GM12872 (cell line): ENCODE measurements around the gene NGLY1.

ENCODE experiments used
- TF ChIP-seq, protein P1 (sequence below): IDR thresholded peaks from 3 replicates; pipeline ENCODE4 v1.5.1; 2011; ENCODE audit warnings: low read depth, mild to moderate bottlenecking, low read length, moderate library complexity; ENCODE audit not compliant: insufficient read depth

NGLY1 gene

DNA sequence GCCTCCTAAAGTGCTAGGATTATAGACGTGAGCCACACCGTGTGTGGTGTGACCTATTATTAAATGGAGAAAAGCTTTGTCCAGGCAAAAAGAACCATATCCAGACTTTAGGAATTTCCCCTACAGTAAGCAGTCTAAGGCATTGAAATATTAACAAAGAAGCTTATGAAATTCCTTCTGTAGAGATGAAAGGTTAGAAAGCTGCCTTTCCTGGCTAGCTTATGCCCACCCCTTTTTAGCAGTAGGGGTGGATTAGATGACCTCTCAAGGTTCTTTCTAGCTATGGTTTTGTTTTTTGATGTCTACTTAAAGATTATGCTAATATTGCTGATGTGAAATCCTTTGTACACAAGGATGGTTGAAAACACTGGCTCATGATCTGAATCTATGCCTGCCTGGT is 20.6 kb upstream of the NGLY1 start:
- TF ChIP-seq, protein P1, sequence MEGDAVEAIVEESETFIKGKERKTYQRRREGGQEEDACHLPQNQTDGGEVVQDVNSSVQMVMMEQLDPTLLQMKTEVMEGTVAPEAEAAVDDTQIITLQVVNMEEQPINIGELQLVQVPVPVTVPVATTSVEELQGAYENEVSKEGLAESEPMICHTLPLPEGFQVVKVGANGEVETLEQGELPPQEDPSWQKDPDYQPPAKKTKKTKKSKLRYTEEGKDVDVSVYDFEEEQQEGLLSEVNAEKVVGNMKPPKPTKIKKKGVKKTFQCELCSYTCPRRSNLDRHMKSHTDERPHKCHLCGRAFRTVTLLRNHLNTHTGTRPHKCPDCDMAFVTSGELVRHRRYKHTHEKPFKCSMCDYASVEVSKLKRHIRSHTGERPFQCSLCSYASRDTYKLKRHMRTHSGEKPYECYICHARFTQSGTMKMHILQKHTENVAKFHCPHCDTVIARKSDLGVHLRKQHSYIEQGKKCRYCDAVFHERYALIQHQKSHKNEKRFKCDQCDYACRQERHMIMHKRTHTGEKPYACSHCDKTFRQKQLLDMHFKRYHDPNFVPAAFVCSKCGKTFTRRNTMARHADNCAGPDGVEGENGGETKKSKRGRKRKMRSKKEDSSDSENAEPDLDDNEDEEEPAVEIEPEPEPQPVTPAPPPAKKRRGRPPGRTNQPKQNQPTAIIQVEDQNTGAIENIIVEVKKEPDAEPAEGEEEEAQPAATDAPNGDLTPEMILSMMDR, result no peak

DNA sequence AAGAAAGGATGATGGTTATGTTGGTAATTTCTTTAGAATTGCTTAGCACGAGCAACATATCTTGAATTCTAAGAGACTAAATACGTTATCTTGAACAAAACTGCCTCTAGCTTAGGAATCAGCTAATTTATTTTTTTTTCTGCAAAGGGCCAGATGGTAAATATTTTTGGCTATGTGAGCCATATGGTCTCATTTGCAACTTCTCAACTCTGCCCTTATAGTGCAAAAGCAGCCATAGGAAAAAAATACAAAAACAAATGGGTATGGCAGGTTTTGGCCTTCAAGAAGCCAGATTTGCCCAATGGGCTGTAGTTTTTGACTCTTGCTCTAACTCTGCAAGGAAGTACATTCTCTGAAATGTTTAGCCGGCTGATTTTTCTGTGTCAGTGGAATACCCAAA is 18.5 kb upstream of the NGLY1 start:
- TF ChIP-seq, protein P1, result no peak

DNA sequence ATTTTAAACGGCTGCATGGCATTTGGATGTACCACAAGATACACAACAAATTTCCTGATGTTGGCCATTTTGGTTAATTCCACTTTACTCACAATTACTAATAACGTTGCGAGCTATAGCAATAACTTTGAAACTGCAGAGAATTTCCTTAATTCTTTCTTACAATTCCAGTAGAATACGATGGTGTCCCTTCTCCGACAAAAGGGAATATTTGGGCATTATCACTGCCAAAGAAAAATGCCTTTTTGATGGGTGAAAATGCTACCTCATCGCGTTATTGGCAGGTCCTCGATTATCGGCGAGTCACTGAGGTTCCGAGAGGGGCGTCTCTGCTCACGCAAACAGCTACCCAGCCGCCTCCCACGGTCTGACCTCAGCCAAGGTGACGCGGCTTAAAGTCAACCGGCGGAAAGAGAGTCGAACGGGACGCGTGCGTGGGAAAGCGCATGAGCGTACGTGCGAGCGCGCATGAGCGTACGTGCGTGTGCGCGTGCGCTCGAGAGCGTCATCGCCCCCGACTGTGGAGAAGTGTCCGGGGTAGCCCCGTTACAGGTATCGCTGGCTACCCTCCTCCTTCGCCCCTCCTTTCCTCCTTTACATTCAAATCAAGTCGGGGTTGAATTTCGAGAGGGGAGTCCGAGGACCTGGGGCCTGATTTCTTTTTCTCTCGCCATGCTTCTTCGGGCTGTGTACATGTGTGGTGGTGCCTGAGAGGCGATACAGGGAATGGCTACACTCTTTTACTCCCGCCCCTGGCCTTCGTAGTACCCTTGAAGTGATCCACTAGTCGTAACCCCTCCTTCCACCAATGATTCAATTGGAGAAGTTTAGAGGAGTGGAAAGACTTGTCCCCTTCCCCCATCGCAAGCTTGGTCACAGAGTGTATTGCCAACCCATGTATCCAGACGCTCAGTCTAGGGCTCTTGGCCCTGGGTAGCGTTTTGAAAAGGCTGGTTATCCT is 6.6 kb upstream of the NGLY1 start, which contains the start of gene OXSM:
TSS of gene OXSM (plus strand) at position 495 of the 961 bp plus-strand sequence. CDS start 931 bp downstream, outside the sequence.
- TF ChIP-seq, protein P1, result no peak

DNA sequence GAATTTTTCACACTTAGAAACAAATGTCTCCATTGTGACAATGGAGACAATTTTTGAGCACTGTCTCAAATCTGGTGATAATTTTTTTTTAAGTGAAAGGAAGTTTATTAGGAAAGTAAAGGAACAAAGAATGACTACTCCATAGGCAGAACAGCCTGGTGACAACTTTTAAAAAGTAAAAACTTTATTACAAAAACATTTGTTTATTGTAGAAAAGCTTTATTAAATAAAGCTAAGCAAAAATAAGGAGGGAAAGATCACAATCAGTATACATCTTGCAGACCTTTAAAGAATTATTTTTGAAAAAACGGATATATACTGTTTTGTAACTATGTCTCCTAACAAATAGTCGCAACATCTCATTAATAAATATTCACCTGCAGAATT is 6.0 kb upstream of the NGLY1 start:
- TF ChIP-seq, protein P1, result no peak

DNA sequence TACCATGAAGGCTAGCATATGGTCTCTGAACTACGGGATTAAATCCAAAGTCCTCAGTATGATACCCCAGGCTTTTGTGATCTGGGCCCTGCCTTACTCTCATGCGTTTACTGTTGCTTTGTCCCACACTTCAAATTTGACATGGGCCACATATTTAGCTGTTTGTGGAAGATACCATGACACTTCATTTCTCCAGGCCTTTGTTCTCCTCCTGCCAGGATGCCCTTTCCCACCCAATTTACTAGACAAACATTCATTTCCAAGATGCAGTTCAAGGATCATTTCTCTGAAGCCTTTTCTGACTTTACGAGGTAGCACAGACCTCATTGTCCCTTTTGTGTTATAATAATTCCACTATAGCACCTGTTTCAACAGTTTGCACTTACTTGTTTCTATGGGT is 4.4 kb upstream of the NGLY1 start:
- TF ChIP-seq, protein P1, result no peak

DNA sequence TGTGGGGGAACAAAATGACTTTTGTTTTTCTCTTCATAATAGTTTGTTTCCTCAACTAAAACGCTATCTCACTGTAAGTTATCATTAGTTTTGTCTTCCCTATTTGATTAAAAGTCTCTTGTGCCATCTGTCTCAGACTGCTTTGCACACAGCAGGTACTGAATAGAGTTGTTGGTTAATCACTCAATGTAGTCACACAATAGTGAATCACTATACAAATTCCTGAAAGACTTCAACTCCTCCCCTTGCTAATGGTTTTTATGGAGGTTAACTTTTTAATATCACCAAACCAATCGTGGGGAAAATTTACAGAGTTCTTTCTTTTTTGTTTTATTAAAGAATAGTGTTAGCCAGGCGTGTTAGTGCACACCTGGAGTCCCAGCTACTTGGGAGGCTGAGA is 2.6 kb upstream of the NGLY1 start:
- TF ChIP-seq, protein P1, result no peak

DNA sequence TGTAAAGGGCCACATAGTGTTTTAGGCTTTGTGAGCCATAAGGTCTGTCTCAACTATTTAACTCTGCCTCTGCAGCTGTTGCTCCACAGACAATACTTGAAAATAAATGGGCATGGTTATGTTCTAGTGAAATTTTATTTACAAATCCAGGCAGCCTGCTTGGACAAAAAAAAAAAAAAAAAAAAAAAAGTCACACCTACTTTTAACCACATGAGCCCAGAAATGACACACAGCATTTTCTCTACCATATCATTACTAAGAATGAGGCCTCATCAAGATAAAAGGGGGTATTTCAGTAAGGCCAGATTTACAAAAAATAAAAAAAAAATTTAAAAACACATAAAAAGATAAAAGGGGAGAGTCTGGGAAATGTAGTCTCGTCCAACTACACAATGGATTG is 1.7 kb upstream of the NGLY1 start:
- TF ChIP-seq, protein P1, result no peak
